ENCODE data around the gene SET. TPM values are rescaled to one million over a fixed set of nuclear protein-coding genes. Genes with fewer than 3 reads are reported as not detected.

Gene SET
- total RNA-seq, 1 experiment from 2014 or later: 1,009 TPM

DNA sequence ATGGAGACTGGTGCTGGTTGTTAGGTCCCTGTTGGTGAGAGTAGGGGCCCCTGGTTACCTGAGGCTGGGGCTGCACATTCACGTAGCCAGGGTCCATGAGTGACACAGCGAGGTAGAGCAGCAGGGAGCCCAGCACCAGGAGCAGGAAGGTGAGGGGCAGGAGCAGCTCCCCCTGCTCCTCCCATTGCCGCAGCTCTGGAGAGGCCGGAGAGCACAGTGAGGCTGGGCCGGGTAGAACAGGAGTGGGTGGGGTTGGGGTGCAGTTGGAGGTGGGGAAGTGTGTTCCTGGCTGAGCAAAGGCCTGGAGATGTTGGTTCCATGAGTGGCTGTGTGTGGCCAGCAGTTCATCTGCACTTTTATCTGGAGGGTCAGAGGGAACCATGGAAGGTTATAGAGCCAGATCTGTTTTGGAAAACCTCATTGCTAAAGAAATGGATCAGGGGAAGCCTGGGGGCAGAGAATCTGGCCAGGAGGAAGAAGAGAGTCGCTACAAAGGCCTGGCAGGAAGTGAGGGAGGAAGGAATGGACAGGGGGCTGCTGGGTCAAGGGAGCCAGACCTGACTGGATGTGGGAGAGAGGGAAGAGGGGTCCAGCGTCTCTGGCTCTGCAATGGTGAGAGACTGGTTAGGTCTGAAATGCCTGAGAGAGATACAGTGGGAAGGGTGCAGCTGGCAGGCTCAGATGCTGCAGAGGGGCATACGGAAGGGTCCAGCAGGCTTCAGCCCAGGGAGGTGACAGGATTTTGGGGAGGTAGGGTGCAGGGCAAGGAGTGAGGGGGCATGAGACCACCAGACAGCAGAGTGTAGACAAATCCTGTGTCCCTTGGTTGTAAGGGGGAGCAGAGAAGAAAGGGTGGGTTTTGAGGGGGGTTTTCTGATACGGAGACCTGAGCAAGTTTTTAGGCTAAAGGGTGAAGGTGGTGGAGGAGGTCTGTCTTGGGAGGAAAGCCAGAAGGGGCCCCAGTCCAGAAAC is 33.6 kb downstream of the SET start:
- no peaks in the 10 kb centered on the region for H3K9me3 ChIP-seq (ENCODE audit: low read depth, low read length, poor library complexity, severe bottlenecking)
- POLR2A ChIA-PET (ENCODE audit: low non-redundant PET): no interaction called here
- H3K27me3 ChIP-seq (replicated peaks; ENCODE audit: insufficient read depth, low read depth, low read length, poor library complexity): no peaks in the 10 kb centered on the region
- peaks cover 19% of the 10 kb centered on the region for H3K4me1 ChIP-seq (ENCODE audit: insufficient read depth, low read length, poor library complexity, severe bottlenecking)
- peak overlapping the region; percentile 55 for H3K27ac ChIP-seq (ENCODE audit: low read depth, low read length, poor library complexity, severe bottlenecking)
- no TSS peak for BruUV-seq (replicated peaks)
- DNase-seq (ENCODE audit: low spot score): no peak
- CTCF ChIA-PET: interaction anchor here (0.5 kb wide), 1 partner anchor 38 kb away, joined by 3 read pairs; no protein-coding TSS in a partner anchor
- intact Hi-C loops (cut with micrococcal nuclease; ENCODE audit: unreplicated experiment): no loop called here
- no peak for TF ChIP-seq EZH2 (IDR thresholded peaks at IDR 0.05; ENCODE audit: borderline replicate concordance, low read depth, low read length, poor library complexity, severe bottlenecking)
- no peak for TF ChIP-seq CTCF (conservative IDR thresholded peaks at IDR 0.05; ENCODE audit: low read depth, low read length)
- H3K36me3 ChIP-seq (ENCODE audit: insufficient read depth, low read length, poor library complexity, severe bottlenecking): peaks cover 6% of the 10 kb centered on the region
- H3K4me3 ChIP-seq (ENCODE audit: low read depth, low read length, poor library complexity, severe bottlenecking): peak overlapping the region; percentile 66

DNA sequence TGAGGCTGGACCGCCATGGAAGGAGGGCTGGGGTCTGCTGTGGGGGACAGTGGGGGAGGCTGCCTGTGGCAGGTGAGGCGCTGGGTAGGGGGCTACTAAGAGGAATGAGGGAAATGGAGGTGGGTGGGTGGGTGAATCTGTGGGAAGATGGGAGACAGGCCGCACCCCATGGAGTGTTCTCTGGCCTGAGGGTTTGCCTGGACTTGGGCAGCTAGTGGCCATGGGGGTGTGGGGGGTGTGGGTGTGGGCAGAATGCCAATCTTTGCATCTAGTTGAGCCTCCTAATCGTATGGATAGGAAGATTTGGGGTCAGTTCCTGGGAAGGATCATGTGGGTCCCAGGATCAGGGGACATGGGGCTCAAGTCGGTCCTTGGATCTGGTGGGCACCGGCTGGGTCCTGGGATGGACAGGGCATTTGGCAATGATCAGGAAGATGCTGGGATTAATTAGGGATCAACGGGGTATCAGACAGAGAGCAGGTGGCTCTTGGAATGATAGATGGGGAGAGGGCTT is 34.4 kb downstream of the SET start:
- Histone ChIP-seq H3K9me3 (ENCODE audit: low read depth, low read length, poor library complexity, severe bottlenecking) (no peaks in the 10 kb centered on the region), H3K4me1 (ENCODE audit: insufficient read depth, low read length, poor library complexity, severe bottlenecking) (peaks cover 19% of the 10 kb centered on the region), H3K36me3 (ENCODE audit: insufficient read depth, low read length, poor library complexity, severe bottlenecking) (peaks cover 6% of the 10 kb centered on the region), H3K27me3 (replicated peaks; ENCODE audit: insufficient read depth, low read depth, low read length, poor library complexity) (no peaks in the 10 kb centered on the region), H3K27ac (ENCODE audit: low read depth, low read length, poor library complexity, severe bottlenecking) (peak overlapping the region; percentile 55), H3K4me3 (ENCODE audit: low read depth, low read length, poor library complexity, severe bottlenecking) (peak overlapping the region; percentile 66)
- intact Hi-C loops (cut with micrococcal nuclease; ENCODE audit: unreplicated experiment): no loop called here
- no peak for DNase-seq (ENCODE audit: low spot score)
- TF ChIP-seq EZH2 (IDR thresholded peaks at IDR 0.05; ENCODE audit: borderline replicate concordance, low read depth, low read length, poor library complexity, severe bottlenecking): no peak
- no peak for TF ChIP-seq CTCF (conservative IDR thresholded peaks at IDR 0.05; ENCODE audit: low read depth, low read length)
- ChIA-PET POLR2A (ENCODE audit: low non-redundant PET) (no interaction called here), CTCF (interaction anchor here (1.3 kb wide), 1 partner anchor 21 kb away, joined by 5 read pairs; the partner anchor contains the start of gene PKN3)
- BruUV-seq (replicated peaks): TSS peak; percentile 44

DNA sequence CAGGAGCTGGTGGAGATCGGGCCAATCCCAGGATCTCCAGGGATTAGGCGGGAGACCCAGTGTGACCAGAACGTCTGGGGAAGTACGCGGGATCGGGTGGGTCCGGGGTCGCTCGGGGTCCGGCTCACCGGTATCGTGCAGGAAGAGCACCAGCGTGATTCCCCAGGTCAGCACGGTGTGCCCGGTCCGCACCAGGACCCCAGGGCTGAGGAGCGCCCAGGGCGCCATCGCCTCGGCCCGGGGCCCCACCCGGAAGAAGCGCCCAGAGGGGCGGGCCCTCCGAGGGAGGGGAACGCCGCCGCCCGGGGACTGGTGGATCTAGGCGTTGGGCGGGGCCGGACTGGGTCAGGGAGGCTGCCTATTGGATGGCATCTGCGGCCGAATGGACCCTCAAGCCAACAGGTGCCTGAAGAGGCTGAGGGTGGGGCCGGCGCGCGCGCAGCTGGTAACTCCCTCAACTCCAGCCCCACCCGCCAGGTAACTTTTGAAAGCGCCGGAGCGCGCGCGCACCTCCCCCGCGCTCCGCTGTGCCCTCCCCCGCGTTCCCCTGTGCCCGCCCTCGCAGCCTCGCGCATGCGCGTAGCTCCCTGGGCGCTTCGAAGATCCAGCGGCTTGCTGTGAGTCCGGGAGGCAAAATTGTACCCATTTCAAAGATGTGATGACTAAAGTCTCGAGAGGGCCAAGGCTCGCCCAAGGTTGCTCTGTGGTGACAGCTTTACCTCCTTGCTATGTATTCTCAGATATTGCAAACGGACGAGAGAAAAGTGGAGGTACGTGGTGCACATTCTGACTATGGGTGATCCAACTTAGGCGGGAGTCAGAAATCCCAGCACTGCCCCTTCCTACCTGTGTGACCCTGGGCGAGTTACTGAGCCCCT is 35.1 kb downstream of the SET start, which contains the start of gene ZDHHC12:
Gene ZDHHC12, minus strand, starts transcription at position 262 of the 878 bp plus-strand sequence. Its CDS starts 34 bp downstream, at position 228.
- peaks cover 22% of the 10 kb centered on the region for H3K4me1 ChIP-seq (ENCODE audit: insufficient read depth, low read length, poor library complexity, severe bottlenecking)
- BruUV-seq (replicated peaks): no TSS peak
- no peak for TF ChIP-seq EZH2 (IDR thresholded peaks at IDR 0.05; ENCODE audit: borderline replicate concordance, low read depth, low read length, poor library complexity, severe bottlenecking)
- no peak for TF ChIP-seq CTCF (conservative IDR thresholded peaks at IDR 0.05; ENCODE audit: low read depth, low read length)
- peak; percentile 99 for DNase-seq (ENCODE audit: low spot score)
- H3K27ac ChIP-seq (ENCODE audit: low read depth, low read length, poor library complexity, severe bottlenecking): peak within 1 kb of the TSS; percentile 67
- H3K9me3 ChIP-seq (ENCODE audit: low read depth, low read length, poor library complexity, severe bottlenecking): no peaks in the 10 kb centered on the region
- H3K4me3 ChIP-seq (ENCODE audit: low read depth, low read length, poor library complexity, severe bottlenecking): peak within 1 kb of the TSS; percentile 66
- H3K36me3 ChIP-seq (ENCODE audit: insufficient read depth, low read length, poor library complexity, severe bottlenecking): peaks cover 6% of the 10 kb centered on the region
- ChIA-PET CTCF (interaction anchor here (0.6 to 1.3 kb wide), 4 partner anchors 22 to 363 kb away, joined by 3 to 5 read pairs (median 3); partner anchors contain the start of gene PKN3), POLR2A (ENCODE audit: low non-redundant PET) (interaction anchor here (0.6 kb wide), 1 partner anchor 1436 kb away, joined by 4 read pairs; no protein-coding TSS in a partner anchor)
- intact Hi-C loops (cut with micrococcal nuclease; ENCODE audit: unreplicated experiment): no loop called here
- no peaks in the 10 kb centered on the region for H3K27me3 ChIP-seq (replicated peaks; ENCODE audit: insufficient read depth, low read depth, low read length, poor library complexity)

Measured in A673 (cell line).